ENCODE data around the gene RNFT2.

Gene RNFT2

DNA sequence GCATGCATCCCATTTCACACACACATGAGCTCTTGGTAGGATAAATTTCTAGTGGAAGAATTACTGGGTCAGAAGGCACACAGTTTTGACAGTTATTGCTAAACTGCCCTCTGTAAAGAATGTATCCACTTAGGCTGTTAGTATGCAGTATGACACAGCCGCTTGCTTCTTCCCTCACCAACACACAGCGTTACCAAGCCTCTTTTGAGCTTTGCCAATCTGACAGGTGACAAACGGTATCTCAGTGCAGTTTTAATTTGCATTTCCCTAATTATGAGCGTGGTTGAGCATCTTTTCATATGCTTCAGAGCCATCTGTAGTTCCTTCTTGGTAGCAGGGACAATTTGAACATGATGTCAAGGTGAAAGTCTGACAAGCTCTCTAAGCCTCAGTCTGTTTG, 100.2 kb downstream of the RNFT2 start:
- DNase-seq = no peak

- no peak for DNase-seq
Observed at GRCh38 chr12:116839287-116839830, 101.2 kb downstream of the RNFT2 start.

GRCh38 chr12:116843085-116843484, 105.0 kb downstream of the RNFT2 start:
- DNase-seq = no peak

GRCh38 chr12:116849216-116849615, 111.1 kb downstream of the RNFT2 start:
- DNase-seq = no peak

DNA sequence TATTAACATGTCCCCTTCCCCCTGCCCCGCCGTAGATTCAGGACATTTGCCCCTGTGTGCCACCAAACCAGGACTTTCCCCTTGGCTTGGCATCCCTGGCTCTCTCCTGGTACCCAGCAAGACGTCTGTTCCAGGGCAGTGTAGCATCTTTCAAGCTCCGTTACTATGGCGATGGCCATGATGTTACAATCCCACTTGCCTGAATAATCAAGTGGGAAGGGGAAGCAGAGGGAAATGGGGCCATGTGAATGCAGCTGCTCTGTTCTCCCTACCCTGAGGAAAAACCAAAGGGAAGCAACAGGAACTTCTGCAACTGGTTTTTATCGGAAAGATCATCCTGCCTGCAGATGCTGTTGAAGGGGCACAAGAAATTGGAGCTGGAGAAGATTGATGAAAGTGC, 114.2 kb downstream of the RNFT2 start:
- no peak for DNase-seq

- DNase-seq = no peak
Observed at GRCh38 chr12:116853507-116853906, 115.4 kb downstream of the RNFT2 start.

- no peak for DNase-seq
Observed at GRCh38 chr12:116855744-116856470, 117.8 kb downstream of the RNFT2 start.

GRCh38 chr12:116856729-116857128, 118.6 kb downstream of the RNFT2 start:
- no peak for DNase-seq

DNA sequence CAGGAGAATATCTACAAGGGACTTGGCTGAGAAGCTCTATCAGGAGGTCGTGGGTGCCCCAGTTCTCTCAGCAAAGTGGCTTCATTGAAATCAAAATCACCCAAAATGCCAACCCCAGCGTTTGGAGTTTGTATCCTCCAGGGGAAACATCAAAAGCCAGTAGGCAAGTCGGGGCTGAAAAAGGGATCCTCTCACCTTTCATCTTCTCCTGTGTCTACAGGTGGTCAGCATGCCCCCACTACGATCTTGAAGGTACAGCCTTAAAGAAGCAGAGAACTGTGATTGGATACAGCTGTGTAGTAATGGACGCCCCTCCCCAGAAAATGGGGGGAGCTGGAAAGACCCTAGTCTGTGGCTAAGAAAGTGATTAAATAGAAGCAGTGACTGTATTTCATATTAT, 121.0 kb downstream of the RNFT2 start:
- no peak for DNase-seq

DNA sequence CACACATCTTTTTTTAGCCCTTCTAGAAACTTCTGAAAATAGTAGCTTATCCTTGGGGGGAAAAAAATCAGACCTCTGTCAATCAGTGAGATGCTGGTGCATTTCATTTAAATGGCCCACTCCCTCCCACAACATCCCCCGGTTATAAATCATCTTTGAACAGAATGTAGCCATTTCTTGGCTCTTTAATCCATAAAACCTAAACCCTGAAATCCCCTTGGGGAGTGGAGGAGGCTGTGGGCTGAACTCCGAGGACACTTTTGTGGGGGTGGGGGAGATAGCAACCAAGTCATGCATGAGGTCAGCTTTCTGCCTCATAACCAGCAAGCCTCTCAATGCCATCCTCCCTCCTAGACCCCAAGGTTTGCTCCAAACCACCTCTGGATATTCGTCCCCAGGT, 122.1 kb downstream of the RNFT2 start:
- DNase-seq = no peak

- DNase-seq = peak; percentile 84
Observed at GRCh38 chr12:116861320-116861719, 123.2 kb downstream of the RNFT2 start.

DNA sequence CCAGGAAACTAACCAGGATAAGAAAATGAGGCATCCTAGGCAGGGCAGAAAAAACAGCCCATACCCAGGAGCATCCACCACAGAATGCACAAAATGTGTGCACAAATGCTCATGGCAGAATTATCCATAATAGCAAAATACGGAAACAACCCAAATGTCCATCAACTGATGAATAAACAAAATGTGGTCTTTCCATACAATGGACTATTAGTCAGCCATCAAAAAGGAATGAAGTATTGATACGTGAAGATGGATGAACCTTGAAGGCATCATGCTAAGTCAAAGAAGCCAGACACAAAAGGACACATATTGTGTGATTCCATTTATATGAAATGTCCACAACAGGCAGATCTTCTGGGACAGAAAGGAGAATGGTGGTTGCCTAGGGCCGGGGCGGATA, 124.1 kb downstream of the RNFT2 start:
- DNase-seq = no peak

DNA sequence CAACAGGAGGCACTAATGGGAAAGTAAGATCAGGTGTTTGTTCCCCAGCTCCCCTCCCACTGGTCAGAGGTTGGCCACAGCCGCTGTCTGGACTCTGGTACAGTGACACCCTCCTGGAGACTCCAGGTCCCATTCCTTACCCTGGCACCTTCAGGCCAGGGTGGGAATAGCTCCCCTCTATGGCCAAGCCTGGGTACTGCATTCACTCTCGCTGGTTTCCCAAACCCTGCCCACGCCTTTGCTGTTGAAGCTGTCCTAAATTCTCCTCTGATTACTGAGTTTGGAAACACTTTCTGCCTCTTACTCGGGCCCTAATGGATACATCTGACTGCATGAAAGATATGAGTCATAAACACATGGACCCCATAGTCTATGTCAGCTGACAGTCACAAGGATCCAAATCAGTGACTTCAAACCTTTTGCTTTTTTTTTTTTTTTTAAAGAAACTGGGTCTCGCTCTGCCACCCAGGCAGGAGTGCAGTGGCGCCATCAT, 125.2 kb downstream of the RNFT2 start:
- DNase-seq = peak; percentile 56

DNA sequence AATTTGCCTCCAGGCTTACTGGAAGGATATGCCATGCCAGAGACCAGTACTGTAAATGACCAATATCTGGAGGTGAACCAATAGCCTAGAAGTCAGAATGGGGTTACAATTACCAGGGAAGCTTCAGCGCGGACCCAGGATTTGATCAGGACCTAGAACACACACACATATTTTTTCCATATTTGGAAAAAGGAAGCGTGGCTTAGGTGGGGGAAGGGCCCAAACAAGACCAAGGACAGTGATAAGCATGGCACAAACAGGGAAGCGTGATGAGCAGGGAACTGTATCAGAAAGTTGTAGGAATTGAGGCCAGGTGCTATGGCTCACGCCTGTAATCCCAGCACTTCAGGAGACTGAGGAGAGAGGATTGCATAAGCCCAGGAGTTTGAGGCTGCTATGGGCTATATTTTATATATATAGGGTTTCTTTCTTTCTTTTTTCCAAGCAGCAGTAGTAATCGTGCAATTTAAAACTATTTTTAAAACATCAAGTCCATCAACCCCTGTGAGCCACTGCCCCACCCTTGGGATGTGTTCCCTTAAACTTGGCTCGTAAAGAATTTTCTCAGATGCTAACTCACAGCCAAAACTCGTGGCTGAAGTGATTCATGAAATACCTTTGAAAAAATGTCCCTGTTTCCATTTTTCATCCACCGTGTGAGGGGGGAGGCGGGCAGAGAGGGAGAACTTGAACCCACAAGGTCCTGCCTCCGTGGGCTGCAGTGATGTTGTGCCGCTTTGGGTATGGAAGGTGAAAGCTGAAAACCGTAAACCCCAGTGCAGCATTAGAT, 126.5 kb downstream of the RNFT2 start:
- peak; percentile 93 for DNase-seq

GRCh38 chr12:116867523-116867922, 129.4 kb downstream of the RNFT2 start:
- DNase-seq = no peak

- no peak for DNase-seq
Observed at GRCh38 chr12:116870306-116870705, 132.2 kb downstream of the RNFT2 start.

DNA sequence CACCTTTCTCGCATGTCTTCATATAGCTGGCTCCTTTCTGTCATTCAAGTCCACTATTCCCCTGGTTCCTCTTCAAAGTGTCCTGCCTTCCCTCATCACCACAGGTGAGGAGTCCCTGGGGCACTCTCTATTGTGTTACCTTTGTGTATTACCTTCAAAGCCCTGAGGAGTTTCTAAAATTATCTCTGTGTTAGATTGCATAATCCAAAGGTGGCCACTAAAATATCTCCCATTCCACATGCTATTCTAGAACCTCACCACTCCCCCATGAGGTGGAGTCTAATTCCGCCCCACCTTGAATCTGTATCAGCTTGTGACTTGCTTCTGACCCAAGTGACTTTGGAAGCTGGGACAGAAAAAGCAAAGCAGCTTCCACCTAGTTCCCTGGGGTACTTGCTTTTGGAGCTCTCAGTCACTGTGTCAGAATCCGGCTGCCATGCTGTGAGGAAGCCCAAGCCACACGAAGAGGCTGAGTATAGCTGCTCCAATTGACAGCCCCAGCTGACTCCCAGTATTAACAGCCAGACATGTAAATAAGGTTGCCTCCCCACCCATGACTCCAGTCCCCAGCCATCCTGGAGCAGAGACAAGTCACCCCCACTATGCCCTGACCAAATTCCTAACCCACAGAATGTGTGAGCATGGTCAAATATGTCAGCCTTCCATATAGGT, 136.3 kb downstream of the RNFT2 start:
- no peak for DNase-seq

- no peak for DNase-seq
Observed at GRCh38 chr12:116876151-116876869, 138.2 kb downstream of the RNFT2 start.

GRCh38 chr12:116878567-116879508, 140.7 kb downstream of the RNFT2 start:
- DNase-seq = peak; percentile 11

DNA sequence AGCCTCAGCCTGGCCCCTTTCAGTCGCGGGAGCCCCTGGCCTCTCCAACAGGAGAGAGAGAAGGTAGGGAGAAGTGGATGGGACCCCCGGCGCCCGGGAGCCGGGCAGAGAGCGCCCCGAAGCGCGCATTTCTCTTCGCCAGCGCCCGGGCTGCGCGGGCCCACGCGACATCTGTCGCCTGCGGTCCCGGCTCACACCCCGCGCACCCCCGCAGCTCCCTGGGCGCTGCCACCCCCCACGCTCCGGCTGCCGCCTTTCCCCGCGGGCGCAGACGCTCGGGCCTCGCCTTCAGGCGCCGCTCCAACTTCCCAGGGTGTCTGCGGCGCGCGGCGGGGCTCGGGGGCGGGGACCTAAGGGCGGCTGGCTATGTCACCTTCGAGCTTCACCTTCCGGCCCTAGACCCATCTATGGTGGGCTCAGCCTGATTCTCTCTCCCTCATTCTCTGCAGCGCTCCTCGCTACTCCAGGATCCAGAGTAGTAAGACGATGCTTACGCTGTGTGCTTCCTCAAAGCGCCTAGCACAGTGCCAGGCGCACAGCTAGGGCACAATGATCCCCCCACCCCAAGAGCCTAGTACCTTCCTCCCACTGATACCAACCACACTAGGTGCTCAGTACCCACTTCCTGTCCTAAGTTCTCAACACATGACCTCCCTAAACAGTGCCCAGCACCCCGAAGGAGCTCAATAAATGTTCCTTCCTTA, 141.5 kb downstream of the RNFT2 start:
- no peak for DNase-seq
